ENCODE data around the gene BTD. TPM values are rescaled to one million over a fixed set of nuclear protein-coding genes. Genes with fewer than 3 reads are reported as not detected.

Gene BTD
- total and polyA plus RNA-seq, 8 donors = 13.5 to 21.2 (median 17.0) TPM

GRCh38 chr3:15654127-15654526 is 52.6 kb downstream of the BTD start:
- Histone ChIP-seq H3K9me3 (peaks cover 0 to 30% of the 10 kb centered on the region in 2 donors), H3K4me1 (no peaks in the 10 kb centered on the region), H3K4me3 (no peak overlapping the region), H3K27me3 (no peaks in the 10 kb centered on the region), H3K36me3 (no peaks in the 10 kb centered on the region), H3K27ac (no peak overlapping the region)
- no peak for TF ChIP-seq CTCF (IDR thresholded peaks at IDR 0.05)
- intact Hi-C loops (cut with DNase I) = no loop called here
- DNase-seq (no peak), ATAC-seq (no peak)

- DNase-seq (no peak), ATAC-seq (no peak)
- no peaks in the 10 kb centered on the region for H3K36me3 ChIP-seq
- H3K9me3 ChIP-seq = peaks cover 0 to 30% of the 10 kb centered on the region in 2 donors
- H3K4me1 ChIP-seq = no peaks in the 10 kb centered on the region
- intact Hi-C loops (cut with DNase I) = no loop called here
- no peak overlapping the region for H3K27ac ChIP-seq
- no peaks in the 10 kb centered on the region for H3K27me3 ChIP-seq
- TF ChIP-seq CTCF (IDR thresholded peaks at IDR 0.05) = no peak
- no peak overlapping the region for H3K4me3 ChIP-seq
These were observed 53.3 kb downstream of the BTD start for GRCh38 chr3:15654891-15655290.

- intact Hi-C loops (cut with DNase I) = no loop called here
- no peak for TF ChIP-seq CTCF (IDR thresholded peaks at IDR 0.05)
- ATAC-seq (no peak), DNase-seq (no peak)
- no peaks in the 10 kb centered on the region for H3K27me3 ChIP-seq
- H3K36me3 ChIP-seq = no peaks in the 10 kb centered on the region
- no peaks in the 10 kb centered on the region for H3K4me1 ChIP-seq
- no peak overlapping the region for H3K27ac ChIP-seq
- H3K4me3 ChIP-seq = no peak overlapping the region
- peaks cover 0 to 30% of the 10 kb centered on the region in 2 donors for H3K9me3 ChIP-seq
These were observed 54.8 kb downstream of the BTD start for GRCh38 chr3:15656342-15656741.

- no peaks in the 10 kb centered on the region for H3K27me3 ChIP-seq
- TF ChIP-seq CTCF (IDR thresholded peaks at IDR 0.05) = no peak
- peaks cover 0 to 30% of the 10 kb centered on the region in 2 donors for H3K9me3 ChIP-seq
- DNase-seq = no peak
- H3K27ac ChIP-seq = no peak overlapping the region
- H3K36me3 ChIP-seq = no peaks in the 10 kb centered on the region
- intact Hi-C loops (cut with DNase I) = no loop called here
- no peak overlapping the region for H3K4me3 ChIP-seq
- H3K4me1 ChIP-seq = no peaks in the 10 kb centered on the region
- no peak for ATAC-seq
These were observed 55.5 kb downstream of the BTD start for GRCh38 chr3:15657016-15657415.

DNA sequence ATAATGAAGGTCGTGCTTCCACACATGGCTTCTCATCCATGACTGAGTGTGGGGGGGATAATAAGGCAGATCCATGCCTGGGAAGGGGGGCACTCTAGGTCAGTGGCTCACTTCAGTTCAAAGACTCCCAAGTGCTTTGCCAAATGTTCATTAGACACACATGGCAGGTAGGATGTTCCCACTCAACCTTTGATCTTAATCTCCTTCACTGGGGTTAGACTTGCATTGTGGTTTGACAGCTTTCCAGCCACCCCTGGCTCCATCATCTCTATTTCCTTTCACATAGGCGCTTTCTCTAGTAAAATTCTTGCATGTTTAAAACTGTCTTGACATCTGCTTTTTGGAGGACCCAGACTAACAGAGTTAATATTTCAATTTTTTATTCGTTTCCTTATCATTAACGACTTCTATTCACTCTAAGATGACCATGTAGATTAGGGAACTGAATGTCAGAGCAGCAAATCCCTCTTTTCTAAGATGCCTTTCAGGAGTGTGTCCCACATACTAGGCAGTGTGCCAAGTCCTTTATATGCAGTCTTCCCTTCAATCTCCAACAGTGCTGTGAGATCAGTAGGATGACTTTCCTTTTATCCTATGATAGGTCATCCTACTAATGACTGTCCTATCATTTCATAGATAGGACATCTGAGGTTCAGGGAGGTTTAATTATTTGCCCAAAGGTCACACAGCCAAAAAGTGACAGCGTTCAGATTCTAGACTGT is 57.9 kb downstream of the BTD start:
- Histone ChIP-seq H3K36me3 (no peaks in the 10 kb centered on the region), H3K9me3 (peaks cover 0 to 30% of the 10 kb centered on the region in 2 donors), H3K27me3 (no peaks in the 10 kb centered on the region), H3K27ac (no peak overlapping the region), H3K4me1 (no peaks in the 10 kb centered on the region), H3K4me3 (no peak overlapping the region)
- intact Hi-C loops (cut with DNase I) = no loop called here
- no peak for TF ChIP-seq CTCF (IDR thresholded peaks at IDR 0.05)
- DNase-seq (no peak), ATAC-seq (no peak)

Data from left lung (tissue), 10 donors.